Keratinocyte (primary cell): ENCODE measurements around the gene ZNF568.

Experiments
- EZH2 ChIP-seq: IDR thresholded peaks from one replicate; pipeline ENCODE4 v1.6.1; 2012; ENCODE audit warnings: inconsistent platforms, mild to moderate bottlenecking, low read length, moderate library complexity
- TF ChIP-seq, protein P1 (sequence below), 3 experiments: IDR thresholded peaks in 1 of 3; conservative IDR thresholded peaks in 1 of 3; optimal IDR thresholded peaks in 1 of 3; 2 replicates in 2 of 3; 3 replicates in 1 of 3; pipeline versions ENCODE3 to v1.5.1; 2011; ENCODE audit warnings: low read length in 3 of 3, mild to moderate bottlenecking in 3 of 3, moderate library complexity in 2 of 3, control low read depth in 1 of 3, inconsistent platforms in 1 of 3; ENCODE audit not compliant: insufficient read depth in 2 of 3; ENCODE audit errors: extremely low read depth in 1 of 3

- TF ChIP-seq, protein P1, sequence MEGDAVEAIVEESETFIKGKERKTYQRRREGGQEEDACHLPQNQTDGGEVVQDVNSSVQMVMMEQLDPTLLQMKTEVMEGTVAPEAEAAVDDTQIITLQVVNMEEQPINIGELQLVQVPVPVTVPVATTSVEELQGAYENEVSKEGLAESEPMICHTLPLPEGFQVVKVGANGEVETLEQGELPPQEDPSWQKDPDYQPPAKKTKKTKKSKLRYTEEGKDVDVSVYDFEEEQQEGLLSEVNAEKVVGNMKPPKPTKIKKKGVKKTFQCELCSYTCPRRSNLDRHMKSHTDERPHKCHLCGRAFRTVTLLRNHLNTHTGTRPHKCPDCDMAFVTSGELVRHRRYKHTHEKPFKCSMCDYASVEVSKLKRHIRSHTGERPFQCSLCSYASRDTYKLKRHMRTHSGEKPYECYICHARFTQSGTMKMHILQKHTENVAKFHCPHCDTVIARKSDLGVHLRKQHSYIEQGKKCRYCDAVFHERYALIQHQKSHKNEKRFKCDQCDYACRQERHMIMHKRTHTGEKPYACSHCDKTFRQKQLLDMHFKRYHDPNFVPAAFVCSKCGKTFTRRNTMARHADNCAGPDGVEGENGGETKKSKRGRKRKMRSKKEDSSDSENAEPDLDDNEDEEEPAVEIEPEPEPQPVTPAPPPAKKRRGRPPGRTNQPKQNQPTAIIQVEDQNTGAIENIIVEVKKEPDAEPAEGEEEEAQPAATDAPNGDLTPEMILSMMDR (optimal IDR thresholded peaks at IDR 0.05 in 1 of 3, IDR thresholded peaks at IDR 0.05 in 1 of 3, conservative IDR thresholded peaks at IDR 0.05 in 1 of 3; ENCODE audit: extremely low read depth in 1 of 3, insufficient read depth in 2 of 3, low read length in 3 of 3), result no peak
- TF ChIP-seq EZH2, result no peak
These were observed 83.2 kb downstream of the ZNF568 start for GRCh38 chr19:36999313-36999712.
